SK-N-SH treated with all-trans-retinoic acid at 6 μM for 48 hours (cell line): ENCODE data around the gene GRN.
"Not testable (repeated sequence)": the region's sequence is repeated elsewhere in the genome, so short reads cannot be mapped to it uniquely, and the experiment has no call there.

Source experiments
- ATAC-seq: fragments of 200-7000 bp; cut with Tn5 transposase; 3 replicates; pipeline ENCODE4 v1.9.1; 2020; ENCODE audit warnings: mild to moderate bottlenecking, moderate library complexity
- ARNTL ChIP-seq: fragments of 450-650 bp; formaldehyde crosslinking; IDR thresholded peaks from 2 replicates; pipeline ENCODE4 v1.5.0; 2020; ENCODE audit warnings: low read depth, mild to moderate bottlenecking, moderate library complexity, borderline replicate concordance
- CREB5 ChIP-seq: fragments of 250-450 bp; sonication (Bioruptor Pico); IDR thresholded peaks from 2 replicates; pipeline ENCODE4 v1.5.1; 2020; ENCODE audit warnings: low read depth, mild to moderate bottlenecking, moderate library complexity
- CSDC2 ChIP-seq: fragments of 250-450 bp; sonication (Bioruptor Pico); IDR thresholded peaks from 2 replicates; pipeline ENCODE4 v1.5.0; 2020; ENCODE audit warnings: mild to moderate bottlenecking, moderate library complexity
- CSRNP3 ChIP-seq: fragments of 250-450 bp; sonication (Bioruptor Pico); IDR thresholded peaks from 2 replicates; pipeline ENCODE4 v1.5.1; 2021; ENCODE audit warnings: mild to moderate bottlenecking, moderate library complexity
- ESRRG ChIP-seq: fragments of 250-450 bp; sonication (Bioruptor Pico); IDR thresholded peaks from 2 replicates; pipeline ENCODE4 v1.6.1; 2021; ENCODE audit warnings: mild to moderate bottlenecking
- GLIS3 ChIP-seq: fragments of 250-450 bp; sonication (Bioruptor Pico); IDR thresholded peaks from 2 replicates; pipeline ENCODE4 v1.5.0; 2020; ENCODE audit warnings: mild to moderate bottlenecking, moderate library complexity
- ISL1 ChIP-seq: fragments of 250-450 bp; sonication (Bioruptor Pico); IDR thresholded peaks from 2 replicates; pipeline ENCODE4 v2.1.2; 2022; ENCODE audit warnings: mild to moderate bottlenecking, moderate library complexity
- OSR1 ChIP-seq: fragments of 250-450 bp; sonication (Bioruptor Pico); IDR thresholded peaks from 2 replicates; pipeline ENCODE4 v1.8.0; 2022; ENCODE audit warnings: moderate library complexity, mild to moderate bottlenecking, inconsistent platforms
- PATZ1 ChIP-seq: fragments of 250-450 bp; sonication (Bioruptor Pico); IDR thresholded peaks from 2 replicates; pipeline ENCODE4 v1.8.0; 2020; ENCODE audit warnings: mild to moderate bottlenecking, moderate library complexity, borderline replicate concordance
- POU6F1 ChIP-seq: fragments of 250-450 bp; sonication (Bioruptor Pico); IDR thresholded peaks from 2 replicates; pipeline ENCODE4 v1.8.0; 2021; ENCODE audit warnings: low read depth, mild to moderate bottlenecking, moderate library complexity, borderline replicate concordance
- PPARA ChIP-seq: fragments of 250-450 bp; sonication (Bioruptor Pico); IDR thresholded peaks from 2 replicates; pipeline ENCODE4 v1.5.0; 2020; ENCODE audit warnings: mild to moderate bottlenecking, borderline replicate concordance
- RARB ChIP-seq: fragments of 250-450 bp; sonication (Bioruptor Pico); IDR thresholded peaks from 2 replicates; pipeline ENCODE4 v1.8.0; 2021; ENCODE audit warnings: mild to moderate bottlenecking, moderate library complexity
- SNAI2 ChIP-seq: fragments of 250-450 bp; sonication (Bioruptor Pico); IDR thresholded peaks from 2 replicates; pipeline ENCODE4 v1.5.0; 2020; ENCODE audit warnings: mild to moderate bottlenecking, moderate library complexity
- TSHZ2 ChIP-seq: fragments of 250-450 bp; sonication (Bioruptor Pico); IDR thresholded peaks from 2 replicates; pipeline ENCODE4 v1.5.0; 2020; ENCODE audit warnings: mild to moderate bottlenecking, moderate library complexity
- ZC3H10 ChIP-seq: fragments of 250-450 bp; sonication (Bioruptor Pico); IDR thresholded peaks from 2 replicates; pipeline ENCODE4 v1.5.1; 2021; ENCODE audit warnings: mild to moderate bottlenecking, moderate library complexity
- ZFP3 ChIP-seq: fragments of 250-450 bp; sonication (Bioruptor Pico); IDR thresholded peaks from 2 replicates; pipeline ENCODE4 v1.5.0; 2020; ENCODE audit warnings: mild to moderate bottlenecking, moderate library complexity
- ZFP30 ChIP-seq: fragments of 450-650 bp; formaldehyde crosslinking; IDR thresholded peaks from 2 replicates; pipeline ENCODE4 v1.5.0; 2022; ENCODE audit warnings: mild to moderate bottlenecking, moderate library complexity
- ZNF565 ChIP-seq: fragments of 450-650 bp; formaldehyde crosslinking; conservative IDR thresholded peaks from 2 replicates; pipeline ENCODE4 v1.5.0; 2020; ENCODE audit warnings: low read depth, mild to moderate bottlenecking, moderate library complexity
- ZNF70 ChIP-seq: fragments of 450-650 bp; formaldehyde crosslinking; IDR thresholded peaks from 2 replicates; pipeline ENCODE4 v1.5.0; 2020; ENCODE audit warnings: mild to moderate bottlenecking, moderate library complexity
- ZNF8 ChIP-seq: fragments of 450-650 bp; formaldehyde crosslinking; IDR thresholded peaks from 2 replicates; pipeline ENCODE4 v1.5.0; 2020; ENCODE audit warnings: mild to moderate bottlenecking, moderate library complexity

Gene GRN

GRCh38 chr17:44335968-44336367 is 9.1 kb upstream of the GRN start (continued):
- TF ChIP-seq CSRNP3 (CRISPR knock-in tag): no peak
- no peak for TF ChIP-seq ZC3H10 (CRISPR knock-in tag)
- no peak for TF ChIP-seq PATZ1

GRCh38 chr17:44338702-44339101 is 6.4 kb upstream of the GRN start:
- no peak for ATAC-seq
- TF ChIP-seq OSR1 (no peak), ZFP30 (CRISPR knock-in tag) (no peak), GLIS3 (CRISPR knock-in tag) (no peak), ZNF70 (CRISPR knock-in tag) (no peak), ARNTL (CRISPR knock-in tag) (no peak), ZNF8 (no peak), CSDC2 (no peak), ISL1 (CRISPR knock-in tag) (no peak), PATZ1 (no peak), ESRRG (CRISPR knock-in tag) (no peak), ZNF565 (CRISPR knock-in tag) (no peak), SNAI2 (CRISPR knock-in tag) (no peak), TSHZ2 (CRISPR knock-in tag) (no peak), CSRNP3 (CRISPR knock-in tag) (no peak), ZFP3 (CRISPR knock-in tag) (no peak), ZC3H10 (CRISPR knock-in tag) (no peak), PPARA (CRISPR knock-in tag) (no peak), CREB5 (CRISPR knock-in tag) (no peak), RARB (CRISPR knock-in tag) (no peak), POU6F1 (no peak)

- not testable (repeated sequence) for ATAC-seq
These were observed 4.5 kb upstream of the GRN start for GRCh38 chr17:44340553-44340952.
